Psoas muscle (tissue), 8 donors: ENCODE results near the gene RBM48. TPM values are rescaled to one million over a fixed set of nuclear protein-coding genes. Genes with fewer than 3 reads are reported as not detected.

Experiments used
- ATAC-seq, 4 donors: fragments of 200-7000 bp; cut with Tn5 transposase; one replicate each; pipeline ENCODE4 v1.9.1; 2020; ENCODE audit warnings: moderate library complexity in 3 of 4, mild to moderate bottlenecking in 2 of 4
- DNase-seq, 2 donors: peaks; one replicate each; pipeline ENCODE4 v3.0.0-alpha.2; 2020
- H3K27ac ChIP-seq: fragments of 200-600 bp; one replicate; pipeline ENCODE4 v1.8.0; 2022
- H3K27me3 ChIP-seq, 3 donors: fragments of 200-600 bp in 1 of 3; one replicate each; pipeline versions ENCODE4 v1.6.1 to v1.8.0; 2013 to 2022; ENCODE audit warnings: low read length in 2 of 3, mild to moderate bottlenecking in 2 of 3, moderate library complexity in 1 of 3; ENCODE audit not compliant: insufficient read depth in 3 of 3
- H3K36me3 ChIP-seq, 2 donors: fragments of 200-600 bp in 1 of 2; one replicate each; pipeline versions ENCODE4 v1.6.1 to v1.8.0; 2013 to 2022; ENCODE audit warnings: low read depth in 1 of 2, mild to moderate bottlenecking in 1 of 2, moderate library complexity in 1 of 2; ENCODE audit not compliant: insufficient read depth in 1 of 2
- H3K4me1 ChIP-seq: fragments of 200-600 bp; one replicate; pipeline ENCODE4 v1.8.0; 2022
- H3K4me3 ChIP-seq: fragments of 200-600 bp; one replicate; pipeline ENCODE4 v1.8.0; 2022; ENCODE audit warnings: mild to moderate bottlenecking
- H3K9me3 ChIP-seq: fragments of 200-600 bp; one replicate; pipeline ENCODE4 v1.8.0; 2022
- whole genome bisulfite sequencing, 3 donors: extraction: QIAGEN DNeasy Blood & Tissue Kit; methylation state at CpG; one replicate each; pipeline versions ENCODE4 v1.1.6 to v1.1.7; 2013; 5-methylcytosine and 5-hydroxymethylcytosine counted together
- intact Hi-C, 2 donors: fragments of 100-400 bp; cut with DNase I; formaldehyde crosslinking; loops; one replicate each; pipeline versions ENCODE4 v1.11.0 to v1.14.2; 2022
- polyA plus RNA-seq, 3 donors: library from polyadenylated mRNA; stranded (reverse); fragments of 200-250 nt; gene quantifications; one replicate each; pipeline ENCODE4 v1.2.3, GENCODE V29; 2013
- total RNA-seq, 4 donors: library from RNA; stranded (reverse); fragmentation: NEBNext Ultra II Directional in 2 of 4; extraction: Animal tissue kit (Norgen Biotek cat#: 25700) in 2 of 4; gene quantifications; one replicate each; pipeline versions ENCODE4 v1.2.1 to v1.2.4, GENCODE V29; 2021 to 2023
- TF ChIP-seq, protein P1 (sequence below): fragments of 200-600 bp; IDR thresholded peaks from one replicate; pipeline ENCODE4 v1.8.0; 2022; ENCODE audit warnings: antibody characterized with exemption
- donor health status: healthy with polysubstance abuse.
- donor health status: DM: no; HTN: no; CAD: no; lungs with moderate emphysema.
- donor health status: Bipolar disorder and iron deficiency.
- donor health status: healthy.
- donor health status: DM: yes; HTN: yes; CAD: no.
- donor health status: DM: no; HTN: no; CAD: no.
- donor health status: DM: no; HTN: no; CAD: no.
- donor health status: DM: yes; HTN: yes; CAD: no.

The RBM48 gene
- total and polyA plus RNA-seq, 7 donors, result 7.7 to 28.0 (median 12.3) TPM

DNA sequence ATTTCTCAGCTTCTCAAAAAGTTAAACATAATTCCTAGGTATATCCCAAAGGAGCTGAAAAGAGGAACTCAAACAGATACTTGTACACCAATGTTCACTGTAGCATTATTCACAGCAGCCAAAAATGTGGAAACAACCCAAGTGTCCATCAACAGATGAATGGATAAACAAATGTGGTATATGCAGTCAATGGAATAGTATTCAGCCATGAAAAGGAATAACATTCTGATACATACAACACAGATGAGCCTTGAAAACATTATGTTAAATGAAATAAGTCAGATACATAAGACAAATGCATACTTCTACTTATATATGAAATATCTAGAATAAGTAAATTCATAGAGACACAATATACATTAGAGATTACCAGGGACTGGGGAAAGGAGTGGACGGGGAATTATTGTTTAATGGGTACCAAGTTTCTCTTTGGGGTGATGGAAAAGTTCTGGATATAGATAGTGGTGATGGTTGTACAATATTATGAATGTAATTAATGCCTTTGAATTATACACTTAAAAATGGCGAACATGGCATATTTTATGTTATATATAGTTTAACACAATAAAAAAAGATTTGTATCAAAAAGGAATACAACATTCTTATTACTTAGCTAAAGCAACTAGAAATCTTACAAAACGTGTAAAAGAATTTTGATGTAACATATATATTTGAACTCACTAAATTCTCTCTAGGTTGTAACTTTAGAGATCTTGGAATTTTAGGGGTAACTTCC lies 15.3 kb upstream of the RBM48 start:
- H3K36me3 ChIP-seq, result peaks cover 5 to 81% of the 10 kb centered on the region in 2 donors
- ATAC-seq (no peak), DNase-seq (no peak)
- intact Hi-C loops, result no loop called here
- TF ChIP-seq, protein P1, sequence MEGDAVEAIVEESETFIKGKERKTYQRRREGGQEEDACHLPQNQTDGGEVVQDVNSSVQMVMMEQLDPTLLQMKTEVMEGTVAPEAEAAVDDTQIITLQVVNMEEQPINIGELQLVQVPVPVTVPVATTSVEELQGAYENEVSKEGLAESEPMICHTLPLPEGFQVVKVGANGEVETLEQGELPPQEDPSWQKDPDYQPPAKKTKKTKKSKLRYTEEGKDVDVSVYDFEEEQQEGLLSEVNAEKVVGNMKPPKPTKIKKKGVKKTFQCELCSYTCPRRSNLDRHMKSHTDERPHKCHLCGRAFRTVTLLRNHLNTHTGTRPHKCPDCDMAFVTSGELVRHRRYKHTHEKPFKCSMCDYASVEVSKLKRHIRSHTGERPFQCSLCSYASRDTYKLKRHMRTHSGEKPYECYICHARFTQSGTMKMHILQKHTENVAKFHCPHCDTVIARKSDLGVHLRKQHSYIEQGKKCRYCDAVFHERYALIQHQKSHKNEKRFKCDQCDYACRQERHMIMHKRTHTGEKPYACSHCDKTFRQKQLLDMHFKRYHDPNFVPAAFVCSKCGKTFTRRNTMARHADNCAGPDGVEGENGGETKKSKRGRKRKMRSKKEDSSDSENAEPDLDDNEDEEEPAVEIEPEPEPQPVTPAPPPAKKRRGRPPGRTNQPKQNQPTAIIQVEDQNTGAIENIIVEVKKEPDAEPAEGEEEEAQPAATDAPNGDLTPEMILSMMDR, result no peak
- no peaks in the 10 kb centered on the region for H3K4me1 ChIP-seq
- H3K9me3 ChIP-seq, result no peaks in the 10 kb centered on the region
- H3K27me3 ChIP-seq, result no peaks in the 10 kb centered on the region
- H3K4me3 ChIP-seq, result no peak overlapping the region
- WGBS, 3 donors, result 62 to 65% (median 64%) methylated on average over 3 of the region's 3 CpGs
- no peak overlapping the region for H3K27ac ChIP-seq

DNA sequence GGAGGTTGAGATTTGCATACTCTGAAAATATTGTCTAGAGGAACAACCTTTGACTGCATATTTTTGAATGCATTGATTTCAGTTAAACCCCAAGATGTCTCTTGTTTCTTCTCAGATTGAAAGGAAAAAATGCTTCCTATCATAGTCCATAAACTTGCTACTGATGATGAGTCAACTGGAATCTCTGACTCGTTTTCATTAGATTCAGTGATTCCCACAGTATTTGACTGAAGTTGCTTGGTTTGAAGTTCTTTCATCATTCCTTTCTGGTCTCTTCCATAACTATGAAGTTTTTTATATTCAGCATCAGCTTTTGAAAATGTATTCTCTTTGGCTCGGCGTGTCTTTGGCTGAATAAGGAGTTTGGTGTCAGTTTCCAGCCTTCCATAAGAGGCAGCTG lies 11.0 kb upstream of the RBM48 start:
- Histone ChIP-seq H3K9me3 (no peaks in the 10 kb centered on the region), H3K4me3 (no peak overlapping the region), H3K27me3 (no peaks in the 10 kb centered on the region), H3K36me3 (peaks cover 5 to 73% of the 10 kb centered on the region in 2 donors), H3K27ac (no peak overlapping the region), H3K4me1 (no peaks in the 10 kb centered on the region)
- 63 to 87% (median 69%) methylated on average over 3 of the region's 3 CpGs for WGBS, 3 donors
- intact Hi-C loops, result no loop called here
- ATAC-seq (no peak), DNase-seq (no peak)
- TF ChIP-seq, protein P1, result no peak

DNA sequence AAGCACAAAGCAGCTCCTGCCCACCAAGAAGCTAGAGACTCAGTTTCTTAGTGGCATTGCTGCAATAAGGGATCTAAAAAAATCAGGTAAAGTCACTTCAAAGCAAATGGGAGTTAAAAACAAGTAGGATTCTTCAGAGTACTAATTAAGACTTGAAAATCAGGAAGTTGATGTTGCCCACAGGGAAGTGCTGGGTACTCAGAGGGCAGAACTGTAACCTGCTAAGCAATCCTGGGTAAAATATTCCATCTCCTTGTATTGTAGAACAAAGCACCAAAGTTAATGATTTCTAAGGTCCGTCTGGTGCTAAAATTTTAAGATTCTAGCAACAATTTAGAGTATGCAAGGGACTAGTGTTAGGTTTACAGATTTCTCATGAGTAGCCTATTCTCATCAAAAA lies 8.6 kb upstream of the RBM48 start:
- DNase-seq (no peak), ATAC-seq (no peak)
- intact Hi-C loops, result no loop called here
- Histone ChIP-seq H3K27me3 (no peaks in the 10 kb centered on the region), H3K27ac (no peak overlapping the region), H3K9me3 (no peaks in the 10 kb centered on the region), H3K4me1 (no peaks in the 10 kb centered on the region), H3K4me3 (no peak overlapping the region), H3K36me3 (peaks cover 5 to 54% of the 10 kb centered on the region in 2 donors)
- TF ChIP-seq, protein P1, result no peak
- 86 to 95% (median 90%) methylated on average over 1 of the region's 1 CpG for whole genome bisulfite sequencing, 3 donors

DNA sequence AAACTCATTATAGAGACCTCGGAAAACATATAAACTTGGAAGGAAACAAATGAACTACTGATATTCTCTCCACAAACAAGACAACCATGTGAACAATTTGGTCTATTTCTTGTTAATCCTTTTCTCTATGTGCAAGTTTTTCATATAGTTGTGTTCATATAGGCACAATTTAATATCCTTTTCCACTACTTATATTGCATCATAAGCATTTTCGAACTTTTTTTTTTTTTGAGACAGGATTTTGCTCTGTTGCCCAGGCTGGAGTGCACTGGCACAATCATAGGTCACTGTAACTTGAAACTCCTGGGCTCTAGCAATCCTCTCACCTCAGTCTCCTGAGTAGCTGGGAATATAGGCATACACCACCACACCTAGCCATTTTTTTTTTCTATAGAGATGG lies 5.5 kb upstream of the RBM48 start:
- TF ChIP-seq, protein P1, result no peak
- WGBS, 3 donors, result 66 to 74% (median 72%) methylated on average over 2 of the region's 2 CpGs

More for the DNA sequence above, 5.5 kb upstream of the RBM48 start:
- no peak overlapping the region for H3K4me3 ChIP-seq
- ATAC-seq, result no peak
- peaks cover 11% of the 10 kb centered on the region for H3K4me1 ChIP-seq
- no peaks in the 10 kb centered on the region for H3K27me3 ChIP-seq
- intact Hi-C loops, result no loop called here
- no peak overlapping the region for H3K27ac ChIP-seq
- H3K9me3 ChIP-seq, result no peaks in the 10 kb centered on the region
- DNase-seq, result no peak
- peaks cover 0 to 32% of the 10 kb centered on the region in 2 donors for H3K36me3 ChIP-seq
